ENCODE data around the gene LILRB4.

DNA sequence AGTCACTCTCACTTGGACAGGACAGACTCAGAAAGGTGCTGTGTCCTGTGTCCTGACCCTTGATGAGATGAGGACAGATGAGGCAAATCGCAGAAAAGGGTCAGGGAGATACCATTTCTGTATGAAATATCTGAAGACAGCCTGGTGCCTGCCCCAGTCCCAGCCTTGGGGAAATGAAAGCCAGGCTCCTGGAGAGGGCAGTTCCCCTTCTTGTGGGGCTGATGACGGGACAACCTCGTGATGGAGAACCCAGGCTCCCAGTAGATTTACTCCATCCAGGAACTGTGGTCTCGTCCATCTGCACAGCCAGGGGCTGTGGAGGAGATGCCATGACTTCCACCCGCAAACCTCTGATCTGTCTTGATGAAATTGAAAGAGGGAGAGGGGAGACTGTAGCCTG is 18.7 kb upstream of the LILRB4 start:
- TF ChIP-seq, protein P1, sequence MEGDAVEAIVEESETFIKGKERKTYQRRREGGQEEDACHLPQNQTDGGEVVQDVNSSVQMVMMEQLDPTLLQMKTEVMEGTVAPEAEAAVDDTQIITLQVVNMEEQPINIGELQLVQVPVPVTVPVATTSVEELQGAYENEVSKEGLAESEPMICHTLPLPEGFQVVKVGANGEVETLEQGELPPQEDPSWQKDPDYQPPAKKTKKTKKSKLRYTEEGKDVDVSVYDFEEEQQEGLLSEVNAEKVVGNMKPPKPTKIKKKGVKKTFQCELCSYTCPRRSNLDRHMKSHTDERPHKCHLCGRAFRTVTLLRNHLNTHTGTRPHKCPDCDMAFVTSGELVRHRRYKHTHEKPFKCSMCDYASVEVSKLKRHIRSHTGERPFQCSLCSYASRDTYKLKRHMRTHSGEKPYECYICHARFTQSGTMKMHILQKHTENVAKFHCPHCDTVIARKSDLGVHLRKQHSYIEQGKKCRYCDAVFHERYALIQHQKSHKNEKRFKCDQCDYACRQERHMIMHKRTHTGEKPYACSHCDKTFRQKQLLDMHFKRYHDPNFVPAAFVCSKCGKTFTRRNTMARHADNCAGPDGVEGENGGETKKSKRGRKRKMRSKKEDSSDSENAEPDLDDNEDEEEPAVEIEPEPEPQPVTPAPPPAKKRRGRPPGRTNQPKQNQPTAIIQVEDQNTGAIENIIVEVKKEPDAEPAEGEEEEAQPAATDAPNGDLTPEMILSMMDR (IDR thresholded peaks at IDR 0.05): no peak
- TF ChIP-seq POLR2A (IDR thresholded peaks at IDR 0.05): no peak
- TF ChIP-seq EP300 (IDR thresholded peaks at IDR 0.05): peak in 1 of 2 donors; percentile 11
